SK-N-SH treated with all-trans-retinoic acid at 6 μM for 48 hours (cell line): ENCODE measurements around the gene PLA1A.

Source experiments
- GLIS3 ChIP-seq: fragments of 250-450 bp; sonication (Bioruptor Pico); IDR thresholded peaks from 2 replicates; pipeline ENCODE4 v1.5.0; 2020; ENCODE audit warnings: mild to moderate bottlenecking, moderate library complexity
- ISL1 ChIP-seq: fragments of 250-450 bp; sonication (Bioruptor Pico); IDR thresholded peaks from 2 replicates; pipeline ENCODE4 v2.1.2; 2022; ENCODE audit warnings: mild to moderate bottlenecking, moderate library complexity
- OSR1 ChIP-seq: fragments of 250-450 bp; sonication (Bioruptor Pico); IDR thresholded peaks from 2 replicates; pipeline ENCODE4 v1.8.0; 2022; ENCODE audit warnings: moderate library complexity, mild to moderate bottlenecking, inconsistent platforms
- PPARA ChIP-seq: fragments of 250-450 bp; sonication (Bioruptor Pico); IDR thresholded peaks from 2 replicates; pipeline ENCODE4 v1.5.0; 2020; ENCODE audit warnings: mild to moderate bottlenecking, borderline replicate concordance
- RARB ChIP-seq: fragments of 250-450 bp; sonication (Bioruptor Pico); IDR thresholded peaks from 2 replicates; pipeline ENCODE4 v1.8.0; 2021; ENCODE audit warnings: mild to moderate bottlenecking, moderate library complexity
- ZC3H10 ChIP-seq: fragments of 250-450 bp; sonication (Bioruptor Pico); IDR thresholded peaks from 2 replicates; pipeline ENCODE4 v1.5.1; 2021; ENCODE audit warnings: mild to moderate bottlenecking, moderate library complexity
- ZFP3 ChIP-seq: fragments of 250-450 bp; sonication (Bioruptor Pico); IDR thresholded peaks from 2 replicates; pipeline ENCODE4 v1.5.0; 2020; ENCODE audit warnings: mild to moderate bottlenecking, moderate library complexity
- ZFP30 ChIP-seq: fragments of 450-650 bp; formaldehyde crosslinking; IDR thresholded peaks from 2 replicates; pipeline ENCODE4 v1.5.0; 2022; ENCODE audit warnings: mild to moderate bottlenecking, moderate library complexity
- ZNF8 ChIP-seq: fragments of 450-650 bp; formaldehyde crosslinking; IDR thresholded peaks from 2 replicates; pipeline ENCODE4 v1.5.0; 2020; ENCODE audit warnings: mild to moderate bottlenecking, moderate library complexity
- TF ChIP-seq, protein P1 (sequence below): fragments of 250-450 bp; sonication (Bioruptor Pico); IDR thresholded peaks from 2 replicates; pipeline ENCODE4 v1.5.0; 2020; ENCODE audit warnings: mild to moderate bottlenecking, moderate library complexity
- TF ChIP-seq, protein P2 (sequence below): fragments of 250-450 bp; sonication (Bioruptor Pico); IDR thresholded peaks from 2 replicates; pipeline ENCODE4 v1.8.0; 2020; ENCODE audit warnings: mild to moderate bottlenecking, moderate library complexity, borderline replicate concordance

DNA sequence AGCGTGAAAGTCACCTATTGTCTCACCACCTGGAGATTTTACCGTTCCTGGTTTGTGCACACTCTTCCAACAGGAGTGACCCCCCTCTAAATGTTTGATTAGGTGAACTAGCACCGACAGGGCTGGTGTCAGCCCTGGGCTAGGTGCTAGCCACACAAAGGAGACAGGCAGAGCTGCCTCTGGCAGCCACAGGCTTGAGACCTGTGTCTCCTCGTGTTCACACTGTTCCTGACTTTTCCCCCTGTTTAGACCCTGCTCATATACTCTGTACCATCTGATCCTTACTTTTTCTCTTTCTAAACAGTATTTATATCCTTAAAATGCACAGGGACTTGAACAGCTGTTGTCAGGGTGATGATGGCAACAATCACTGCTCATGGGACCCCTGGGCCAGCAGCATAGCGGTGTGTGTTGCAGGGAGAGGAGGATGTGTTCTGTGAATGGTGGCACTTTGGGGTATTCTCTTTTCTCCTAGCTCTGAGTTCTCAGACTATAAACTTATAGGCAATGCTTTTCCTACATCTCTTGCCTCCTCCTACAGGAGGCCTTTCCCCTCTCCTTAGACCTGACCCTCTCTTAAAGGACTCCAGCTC, 43.8 kb upstream of the PLA1A start:
- no peak for TF ChIP-seq ZNF8 (CRISPR knock-in tag)
- TF ChIP-seq, protein P1, sequence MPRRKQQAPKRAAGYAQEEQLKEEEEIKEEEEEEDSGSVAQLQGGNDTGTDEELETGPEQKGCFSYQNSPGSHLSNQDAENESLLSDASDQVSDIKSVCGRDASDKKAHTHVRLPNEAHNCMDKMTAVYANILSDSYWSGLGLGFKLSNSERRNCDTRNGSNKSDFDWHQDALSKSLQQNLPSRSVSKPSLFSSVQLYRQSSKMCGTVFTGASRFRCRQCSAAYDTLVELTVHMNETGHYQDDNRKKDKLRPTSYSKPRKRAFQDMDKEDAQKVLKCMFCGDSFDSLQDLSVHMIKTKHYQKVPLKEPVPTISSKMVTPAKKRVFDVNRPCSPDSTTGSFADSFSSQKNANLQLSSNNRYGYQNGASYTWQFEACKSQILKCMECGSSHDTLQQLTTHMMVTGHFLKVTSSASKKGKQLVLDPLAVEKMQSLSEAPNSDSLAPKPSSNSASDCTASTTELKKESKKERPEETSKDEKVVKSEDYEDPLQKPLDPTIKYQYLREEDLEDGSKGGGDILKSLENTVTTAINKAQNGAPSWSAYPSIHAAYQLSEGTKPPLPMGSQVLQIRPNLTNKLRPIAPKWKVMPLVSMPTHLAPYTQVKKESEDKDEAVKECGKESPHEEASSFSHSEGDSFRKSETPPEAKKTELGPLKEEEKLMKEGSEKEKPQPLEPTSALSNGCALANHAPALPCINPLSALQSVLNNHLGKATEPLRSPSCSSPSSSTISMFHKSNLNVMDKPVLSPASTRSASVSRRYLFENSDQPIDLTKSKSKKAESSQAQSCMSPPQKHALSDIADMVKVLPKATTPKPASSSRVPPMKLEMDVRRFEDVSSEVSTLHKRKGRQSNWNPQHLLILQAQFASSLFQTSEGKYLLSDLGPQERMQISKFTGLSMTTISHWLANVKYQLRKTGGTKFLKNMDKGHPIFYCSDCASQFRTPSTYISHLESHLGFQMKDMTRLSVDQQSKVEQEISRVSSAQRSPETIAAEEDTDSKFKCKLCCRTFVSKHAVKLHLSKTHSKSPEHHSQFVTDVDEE (CRISPR knock-in tag) = no peak
- no peak for TF ChIP-seq ISL1 (CRISPR knock-in tag)
- no peak for TF ChIP-seq OSR1
- TF ChIP-seq, protein P2, sequence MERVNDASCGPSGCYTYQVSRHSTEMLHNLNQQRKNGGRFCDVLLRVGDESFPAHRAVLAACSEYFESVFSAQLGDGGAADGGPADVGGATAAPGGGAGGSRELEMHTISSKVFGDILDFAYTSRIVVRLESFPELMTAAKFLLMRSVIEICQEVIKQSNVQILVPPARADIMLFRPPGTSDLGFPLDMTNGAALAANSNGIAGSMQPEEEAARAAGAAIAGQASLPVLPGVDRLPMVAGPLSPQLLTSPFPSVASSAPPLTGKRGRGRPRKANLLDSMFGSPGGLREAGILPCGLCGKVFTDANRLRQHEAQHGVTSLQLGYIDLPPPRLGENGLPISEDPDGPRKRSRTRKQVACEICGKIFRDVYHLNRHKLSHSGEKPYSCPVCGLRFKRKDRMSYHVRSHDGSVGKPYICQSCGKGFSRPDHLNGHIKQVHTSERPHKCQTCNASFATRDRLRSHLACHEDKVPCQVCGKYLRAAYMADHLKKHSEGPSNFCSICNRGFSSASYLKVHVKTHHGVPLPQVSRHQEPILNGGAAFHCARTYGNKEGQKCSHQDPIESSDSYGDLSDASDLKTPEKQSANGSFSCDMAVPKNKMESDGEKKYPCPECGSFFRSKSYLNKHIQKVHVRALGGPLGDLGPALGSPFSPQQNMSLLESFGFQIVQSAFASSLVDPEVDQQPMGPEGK = no peak
- no peak for TF ChIP-seq RARB (CRISPR knock-in tag)
- no peak for TF ChIP-seq GLIS3 (CRISPR knock-in tag)
- no peak for TF ChIP-seq ZC3H10 (CRISPR knock-in tag)
- TF ChIP-seq ZFP3 = no peak
- no peak for TF ChIP-seq PPARA
- no peak for TF ChIP-seq ZFP30 (CRISPR knock-in tag)
